Spinal cord (tissue), 10 donors: Measurements from ENCODE around the gene PCSK5. TPM values are rescaled to one million over a fixed set of nuclear protein-coding genes. Genes with fewer than 3 reads are reported as not detected.

Source experiments
- DNase-seq, 6 donors: peaks; one replicate each; pipeline versions ENCODE4 v3.0.0 to v3.0.0-alpha.2; 2013 to 2015; ENCODE audit warnings: low spot score in 6 of 6, low read depth in 4 of 6
- H3K27ac ChIP-seq: one replicate; pipeline ENCODE4 v1.5.1; 2013; ENCODE audit warnings: low read depth, low read length, control low read depth
- H3K27me3 ChIP-seq: one replicate; pipeline ENCODE4 v1.6.1; 2013; ENCODE audit warnings: low read length; ENCODE audit not compliant: control insufficient read depth, insufficient read depth
- H3K36me3 ChIP-seq: one replicate; pipeline ENCODE4 v1.6.1; 2013; ENCODE audit warnings: low read length; ENCODE audit not compliant: control insufficient read depth, insufficient read depth
- H3K4me1 ChIP-seq: one replicate; pipeline ENCODE4 v1.6.1; 2013; ENCODE audit warnings: low read length; ENCODE audit not compliant: control insufficient read depth, insufficient read depth
- H3K4me3 ChIP-seq: one replicate; pipeline ENCODE4 v1.5.1; 2013; ENCODE audit warnings: low read depth, low read length, control low read depth
- H3K9me3 ChIP-seq: one replicate; pipeline ENCODE4 v1.6.1; 2013; ENCODE audit warnings: low read length; ENCODE audit not compliant: control insufficient read depth, insufficient read depth
- WGBS: methylation state at CpG from one replicate; pipeline ENCODE4 v1.1.5; 2013; ENCODE audit warnings: missing lambda C conversion rate; ENCODE audit not compliant: insufficient coverage; 5-methylcytosine and 5-hydroxymethylcytosine counted together
- polyA plus RNA-seq, 2 donors: library from polyadenylated mRNA; unstranded; fragments of 120-200 nt; gene quantifications; one replicate each; pipeline ENCODE4 v1.2.1, GENCODE V29; 2013; ENCODE audit not compliant: insufficient read length in 2 of 2
- total RNA-seq, 2 donors: library from RNA; depleted of rRNA in 1 of 2; stranded (reverse); fragments of 120-200 nt in 1 of 2; fragments of >200 nt in 1 of 2; gene quantifications; one replicate each; pipeline versions ENCODE4 v1.2.3 to v1.2.4, GENCODE V29; 2013 to 2014
- donor health status: healthy.

PCSK5 gene
- total and polyA plus RNA-seq, 4 donors, result 8.8 to 15.6 (median 12.5) TPM

GRCh38 chr9:76004526-76004925 lies 114.1 kb downstream of the PCSK5 start:
- Histone ChIP-seq H3K9me3 (no peaks in the 10 kb centered on the region), H3K27me3 (no peaks in the 10 kb centered on the region), H3K36me3 (no peaks in the 10 kb centered on the region), H3K4me1 (no peaks in the 10 kb centered on the region), H3K27ac (no peak overlapping the region), H3K4me3 (no peak overlapping the region)
- DNase-seq, result no peak
- WGBS, result no CpG with 5 or more reads among the region's 1 CpG

GRCh38 chr9:76007935-76008334 lies 117.5 kb downstream of the PCSK5 start:
- DNase-seq, result no peak
- Histone ChIP-seq H3K4me3 (no peak overlapping the region), H3K9me3 (no peaks in the 10 kb centered on the region), H3K4me1 (no peaks in the 10 kb centered on the region), H3K27ac (no peak overlapping the region), H3K36me3 (no peaks in the 10 kb centered on the region), H3K27me3 (no peaks in the 10 kb centered on the region)
- WGBS, result 86% methylated on average over 1 of the region's 3 CpGs

- no CpG with 5 or more reads among the region's 2 CpGs for WGBS
- H3K4me1 ChIP-seq, result no peaks in the 10 kb centered on the region
- H3K4me3 ChIP-seq, result no peak overlapping the region
- no peaks in the 10 kb centered on the region for H3K27me3 ChIP-seq
- H3K9me3 ChIP-seq, result no peaks in the 10 kb centered on the region
- H3K27ac ChIP-seq, result no peak overlapping the region
- DNase-seq, result no peak
- H3K36me3 ChIP-seq, result no peaks in the 10 kb centered on the region
Observed at GRCh38 chr9:76013809-76014208, 123.3 kb downstream of the PCSK5 start.

- Histone ChIP-seq H3K36me3 (no peaks in the 10 kb centered on the region), H3K4me3 (no peak overlapping the region), H3K27ac (no peak overlapping the region), H3K4me1 (no peaks in the 10 kb centered on the region), H3K27me3 (no peaks in the 10 kb centered on the region), H3K9me3 (no peaks in the 10 kb centered on the region)
- 82% methylated on average over 11 of the region's 12 CpGs for WGBS
- DNase-seq, result no peak
Observed at GRCh38 chr9:76018235-76018634, 127.8 kb downstream of the PCSK5 start.

- WGBS, result no CpG with 5 or more reads among the region's 2 CpGs
- Histone ChIP-seq H3K36me3 (no peaks in the 10 kb centered on the region), H3K4me1 (no peaks in the 10 kb centered on the region), H3K4me3 (no peak overlapping the region), H3K27ac (no peak overlapping the region), H3K27me3 (no peaks in the 10 kb centered on the region), H3K9me3 (no peaks in the 10 kb centered on the region)
- no peak for DNase-seq
Observed at GRCh38 chr9:76018761-76019160, 128.3 kb downstream of the PCSK5 start.

- no peak for DNase-seq
- WGBS, result 85% methylated on average over 6 of the region's 10 CpGs
Observed at GRCh38 chr9:76020652-76021051, 130.2 kb downstream of the PCSK5 start.

GRCh38 chr9:76022317-76022716 lies 131.8 kb downstream of the PCSK5 start:
- H3K27ac ChIP-seq, result no peak overlapping the region
- H3K4me3 ChIP-seq, result no peak overlapping the region
- peak in 1 of 6 donors; percentile 27 for DNase-seq
- no peaks in the 10 kb centered on the region for H3K4me1 ChIP-seq
- no peaks in the 10 kb centered on the region for H3K36me3 ChIP-seq
- WGBS, result no CpG with 5 or more reads among the region's 5 CpGs
- H3K27me3 ChIP-seq, result no peaks in the 10 kb centered on the region
- no peaks in the 10 kb centered on the region for H3K9me3 ChIP-seq

More at GRCh38 chr9:76020652-76021051, 130.2 kb downstream of the PCSK5 start:
- Histone ChIP-seq H3K4me1 (no peaks in the 10 kb centered on the region), H3K36me3 (no peaks in the 10 kb centered on the region), H3K9me3 (no peaks in the 10 kb centered on the region), H3K4me3 (no peak overlapping the region), H3K27me3 (no peaks in the 10 kb centered on the region), H3K27ac (no peak overlapping the region)

GRCh38 chr9:76023715-76024195 lies 133.3 kb downstream of the PCSK5 start:
- DNase-seq, result no peak
- Histone ChIP-seq H3K27me3 (no peaks in the 10 kb centered on the region), H3K9me3 (no peaks in the 10 kb centered on the region), H3K4me1 (no peaks in the 10 kb centered on the region), H3K27ac (no peak overlapping the region), H3K36me3 (no peaks in the 10 kb centered on the region), H3K4me3 (no peak overlapping the region)
- WGBS, result 78% methylated on average over 4 of the region's 7 CpGs

- Histone ChIP-seq H3K36me3 (no peaks in the 10 kb centered on the region), H3K4me1 (no peaks in the 10 kb centered on the region), H3K27ac (no peak overlapping the region), H3K4me3 (no peak overlapping the region), H3K27me3 (no peaks in the 10 kb centered on the region), H3K9me3 (no peaks in the 10 kb centered on the region)
- no CpG with 5 or more reads among the region's 1 CpG for WGBS
- no peak for DNase-seq
Observed at GRCh38 chr9:76025286-76025685, 134.8 kb downstream of the PCSK5 start.

GRCh38 chr9:76026796-76027195 lies 136.3 kb downstream of the PCSK5 start:
- no peaks in the 10 kb centered on the region for H3K36me3 ChIP-seq
- no peaks in the 10 kb centered on the region for H3K9me3 ChIP-seq
- 100% methylated on average over 1 of the region's 6 CpGs for WGBS
- no peak overlapping the region for H3K4me3 ChIP-seq
- no peak overlapping the region for H3K27ac ChIP-seq
- peak in 1 of 6 donors; percentile 59 for DNase-seq
- no peaks in the 10 kb centered on the region for H3K27me3 ChIP-seq
- H3K4me1 ChIP-seq, result no peaks in the 10 kb centered on the region
